Hepatic stellate cell (primary cell): ENCODE data around the gene SLC2A4RG.
A peak's percentile ranks its signal among the peaks of the same experiment; 100 is the strongest.
"Not testable (repeated sequence)": the region's sequence is repeated elsewhere in the genome, so short reads cannot be mapped to it uniquely, and the experiment has no call there.

ENCODE experiments used
- DNase-seq: peaks from one replicate; pipeline ENCODE4 v3.0.0; 2011; ENCODE audit warnings: low spot score

The SLC2A4RG gene

DNA sequence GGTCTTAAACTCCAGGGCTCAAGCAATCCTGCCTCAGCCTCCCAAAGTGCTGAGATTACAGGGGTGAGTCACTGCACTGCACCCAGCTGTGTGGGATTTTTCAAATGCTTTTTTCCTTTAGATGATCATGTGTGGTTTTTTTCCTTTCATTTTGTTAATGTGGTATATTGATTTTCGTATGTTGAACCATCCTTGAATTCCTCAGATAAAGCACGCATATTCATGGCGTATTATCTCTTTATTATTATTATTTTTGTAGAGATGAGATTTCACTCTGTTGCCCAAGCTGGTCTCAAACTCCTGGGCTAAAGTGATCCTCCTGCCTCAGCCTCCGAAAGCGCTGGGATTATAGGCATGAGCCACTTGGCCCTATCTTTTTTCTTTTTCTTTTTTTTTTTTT, 24.7 kb upstream of the SLC2A4RG start:
- no peak for DNase-seq

DNA sequence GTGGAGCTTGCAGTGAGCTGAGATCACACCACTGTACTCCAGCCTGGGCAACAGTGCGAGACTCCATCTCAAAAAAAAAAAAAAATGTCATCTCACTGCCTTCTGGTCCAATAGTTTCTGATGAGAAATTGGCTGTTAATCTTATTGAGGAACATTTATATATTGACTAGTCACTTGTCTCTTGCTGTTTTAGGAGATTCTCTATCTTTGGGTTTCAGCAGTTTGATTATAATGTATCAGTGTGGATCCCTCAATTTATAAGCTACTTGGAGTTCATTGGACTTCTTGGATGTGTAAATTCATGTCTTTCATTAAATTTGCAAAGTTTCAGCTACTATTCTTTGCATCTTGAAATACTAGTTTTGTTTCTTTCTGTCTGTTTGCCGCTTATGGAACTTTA, 20.6 kb upstream of the SLC2A4RG start:
- DNase-seq: no peak

DNA sequence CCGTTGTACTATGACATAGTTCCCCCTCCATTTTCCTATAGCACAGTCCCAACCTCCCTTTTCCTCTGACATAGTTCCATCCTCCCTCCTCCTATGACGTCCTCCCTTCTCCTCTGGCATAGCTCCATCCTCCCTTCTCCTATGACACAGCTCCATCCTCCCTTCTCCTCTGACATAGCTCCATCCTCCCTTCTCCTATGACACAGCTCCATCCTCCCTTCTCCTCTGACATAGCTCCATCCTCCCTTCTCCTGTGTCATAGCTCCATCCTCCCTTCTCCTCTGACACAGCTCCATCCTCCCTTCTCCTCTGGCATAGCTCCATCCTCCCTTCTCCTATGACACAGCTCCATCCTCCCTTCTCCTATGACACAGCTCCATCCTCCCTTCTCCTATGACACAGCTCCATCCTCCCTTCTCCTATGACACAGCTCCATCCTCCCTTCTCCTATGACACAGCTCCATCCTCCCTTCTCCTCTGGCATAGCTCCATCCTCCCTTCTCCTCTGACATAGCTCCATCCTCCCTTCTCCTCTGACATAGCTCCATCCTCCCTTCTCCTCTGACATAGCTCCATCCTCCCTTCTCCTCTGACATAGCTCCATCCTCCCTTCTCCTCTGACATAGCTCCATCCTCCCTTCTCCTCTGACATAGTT, 16.5 kb upstream of the SLC2A4RG start:
- not testable (repeated sequence) for DNase-seq

DNA sequence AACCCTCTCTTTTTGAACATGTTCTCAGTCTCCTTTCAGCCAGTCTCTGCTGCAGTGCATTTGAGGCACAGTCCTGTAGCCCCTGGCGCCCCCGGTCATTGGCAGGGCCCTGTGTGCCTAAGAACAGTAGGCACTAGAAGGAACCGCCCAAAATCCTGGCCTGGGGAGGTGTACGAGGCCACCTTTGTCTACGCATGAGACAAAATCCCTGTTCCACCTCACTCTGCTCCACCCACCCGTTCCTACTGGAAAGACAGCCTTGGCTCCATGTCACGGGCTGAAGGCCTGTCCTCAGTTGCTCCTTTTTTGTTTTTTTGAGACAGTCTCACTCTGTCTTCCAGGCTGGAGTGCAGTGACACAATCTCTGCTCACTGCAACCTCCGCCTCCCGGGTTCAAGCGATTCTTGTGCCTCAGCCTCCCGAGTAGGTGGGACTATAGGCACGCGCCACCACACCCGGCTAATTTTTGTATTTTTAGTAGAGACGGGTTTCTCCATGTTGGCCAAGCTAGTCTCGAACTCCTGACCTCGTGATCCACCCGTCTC, 9.3 kb upstream of the SLC2A4RG start:
- DNase-seq: not testable (repeated sequence)

DNA sequence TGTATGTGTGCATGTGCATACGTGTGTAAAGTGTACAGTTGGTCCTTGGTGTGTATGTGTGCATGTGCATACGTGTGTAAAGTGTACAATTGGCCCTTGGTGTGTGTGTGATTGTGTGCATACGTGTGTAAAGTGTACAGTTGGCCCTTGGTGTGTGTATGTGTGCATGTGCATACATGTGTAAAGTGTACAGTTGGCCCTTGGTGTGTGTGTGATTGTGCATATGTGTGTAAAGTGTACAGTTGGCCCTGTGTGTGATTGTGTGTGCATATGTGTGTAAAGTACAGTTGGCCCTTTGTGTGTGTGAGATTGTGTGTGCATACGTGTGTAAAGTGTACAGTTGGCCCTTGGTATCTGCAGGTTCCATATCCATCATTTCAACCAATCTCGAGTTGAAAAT, 8.2 kb upstream of the SLC2A4RG start:
- DNase-seq: no peak

DNA sequence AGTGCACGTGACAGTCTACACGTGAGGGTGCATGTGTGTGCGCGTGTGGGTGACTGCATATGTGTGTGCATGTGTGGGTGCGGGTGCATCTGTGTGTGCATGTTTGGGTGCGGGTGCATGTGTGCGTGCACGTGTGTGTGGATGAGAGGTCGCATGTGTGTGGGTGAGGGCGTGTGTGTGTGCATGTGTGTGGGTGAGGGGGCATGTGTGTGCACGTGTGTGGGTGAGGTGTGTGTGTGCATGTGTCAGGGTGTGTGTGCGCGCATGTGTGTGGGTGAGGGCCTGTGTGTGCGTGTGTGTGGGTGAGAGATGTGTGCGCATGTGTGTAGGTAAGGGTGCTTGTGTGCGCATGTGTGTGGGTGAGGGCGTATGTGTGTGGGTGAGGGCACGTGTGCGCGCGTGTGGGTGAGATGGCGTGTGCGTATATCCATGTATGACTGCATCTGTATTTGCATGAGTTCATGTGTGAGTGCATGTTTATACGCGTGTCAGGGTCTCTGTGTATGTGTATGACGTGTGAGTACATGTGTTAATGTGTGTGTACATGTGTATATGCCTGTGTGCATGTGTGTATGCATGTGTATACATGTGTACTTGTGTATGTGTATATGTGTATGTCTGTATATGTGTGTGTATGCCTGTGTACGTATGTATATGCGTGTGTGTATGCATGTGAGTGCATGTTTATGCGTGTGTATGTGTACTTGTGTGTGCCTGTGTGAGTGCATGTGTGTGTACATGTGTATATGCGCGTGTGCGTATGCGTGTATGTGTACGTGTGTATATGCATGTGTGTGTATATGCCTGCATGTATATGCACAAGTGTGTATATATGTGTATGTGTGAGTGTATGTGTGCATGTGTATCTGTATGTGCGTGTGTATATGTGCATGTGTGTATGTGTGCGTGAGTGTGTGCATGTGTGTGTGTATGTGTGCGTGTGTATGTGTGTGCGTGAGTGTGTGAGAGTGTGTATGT, 7.2 kb upstream of the SLC2A4RG start:
- DNase-seq: no peak

DNA sequence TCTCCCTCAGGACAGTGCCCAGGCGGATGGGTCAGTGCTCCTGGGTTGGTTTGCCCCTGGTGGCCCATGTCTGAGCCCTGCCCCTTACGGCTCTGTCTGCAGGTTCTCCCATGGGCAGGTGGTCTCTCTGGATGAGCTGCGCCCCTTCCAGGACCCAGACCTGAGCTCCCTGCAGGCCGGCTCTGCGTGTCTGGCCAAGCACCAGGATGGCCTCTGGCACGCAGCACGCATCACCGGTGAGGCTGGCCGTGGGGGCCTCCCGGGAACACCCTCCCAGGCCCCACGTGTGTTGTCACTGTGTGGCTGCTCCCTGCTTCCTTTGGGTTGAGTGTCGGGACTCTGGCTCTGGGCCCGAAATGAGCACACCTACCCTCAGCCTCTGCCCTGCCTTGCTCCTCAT, 6.5 kb upstream of the SLC2A4RG start:
- no peak for DNase-seq

DNA sequence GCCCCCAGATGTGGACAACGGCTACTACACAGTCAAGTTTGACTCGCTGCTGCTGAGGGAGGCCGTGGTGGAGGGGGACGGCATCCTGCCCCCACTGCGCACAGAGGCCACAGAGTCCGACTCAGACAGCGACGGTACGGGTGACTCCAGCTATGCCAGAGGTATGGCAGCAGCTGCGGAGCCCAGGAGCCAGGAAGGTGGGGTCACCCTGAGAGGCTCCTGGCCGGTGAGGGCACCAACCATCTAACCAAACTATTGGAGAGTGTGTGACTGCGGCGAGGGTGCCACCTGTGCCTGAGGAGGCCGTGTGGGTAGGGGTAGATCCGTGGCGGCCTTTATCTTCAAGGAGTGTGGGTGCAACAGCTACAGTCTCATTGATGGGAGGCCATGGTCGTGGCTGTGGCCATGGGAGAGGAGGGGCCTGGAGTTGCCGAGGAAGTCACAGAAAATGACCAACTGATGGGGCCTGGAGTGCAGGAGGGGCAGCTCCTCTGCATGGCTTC, 5.9 kb upstream of the SLC2A4RG start:
- no peak for DNase-seq

DNA sequence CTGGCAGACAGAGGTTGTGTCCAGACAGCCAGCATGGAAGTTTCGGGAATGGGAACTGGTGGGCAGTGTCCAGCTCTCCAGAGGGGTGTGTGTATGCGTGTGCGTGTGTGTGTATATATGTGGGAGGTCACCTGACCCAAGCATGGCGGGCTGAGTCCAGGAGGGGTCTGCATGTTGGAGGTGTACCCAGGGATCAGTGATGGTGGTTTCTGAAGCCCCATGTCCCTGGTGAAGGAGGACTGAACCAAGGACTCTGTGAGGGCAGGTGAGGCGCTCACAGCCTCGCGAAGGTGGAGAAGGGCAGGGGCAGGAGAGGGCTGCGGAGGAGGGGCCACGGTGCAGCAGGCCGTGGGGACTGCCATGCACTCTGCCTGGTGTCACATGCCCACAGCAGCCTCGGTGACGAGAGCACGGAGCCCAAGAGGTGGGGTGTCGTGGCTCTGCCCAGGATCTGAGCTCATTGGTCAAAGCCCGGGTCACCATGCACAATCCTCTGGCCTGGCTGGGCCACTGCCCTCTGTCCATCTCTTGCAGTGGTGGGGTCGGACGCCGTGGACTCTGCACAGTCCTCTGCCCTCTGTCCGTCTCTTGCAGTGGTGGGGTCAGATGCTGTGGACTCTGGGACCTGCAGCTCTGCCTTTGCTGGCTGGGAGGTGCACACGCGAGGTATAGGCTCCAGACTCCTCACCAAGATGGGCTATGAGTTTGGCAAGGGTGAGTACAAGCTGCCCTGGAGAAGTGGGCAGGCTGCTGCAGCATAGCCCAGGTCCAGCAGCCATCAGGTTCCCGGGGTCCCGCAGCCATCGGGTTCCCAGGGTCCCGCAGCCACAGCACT, 5.2 kb upstream of the SLC2A4RG start:
- DNase-seq: no peak

DNA sequence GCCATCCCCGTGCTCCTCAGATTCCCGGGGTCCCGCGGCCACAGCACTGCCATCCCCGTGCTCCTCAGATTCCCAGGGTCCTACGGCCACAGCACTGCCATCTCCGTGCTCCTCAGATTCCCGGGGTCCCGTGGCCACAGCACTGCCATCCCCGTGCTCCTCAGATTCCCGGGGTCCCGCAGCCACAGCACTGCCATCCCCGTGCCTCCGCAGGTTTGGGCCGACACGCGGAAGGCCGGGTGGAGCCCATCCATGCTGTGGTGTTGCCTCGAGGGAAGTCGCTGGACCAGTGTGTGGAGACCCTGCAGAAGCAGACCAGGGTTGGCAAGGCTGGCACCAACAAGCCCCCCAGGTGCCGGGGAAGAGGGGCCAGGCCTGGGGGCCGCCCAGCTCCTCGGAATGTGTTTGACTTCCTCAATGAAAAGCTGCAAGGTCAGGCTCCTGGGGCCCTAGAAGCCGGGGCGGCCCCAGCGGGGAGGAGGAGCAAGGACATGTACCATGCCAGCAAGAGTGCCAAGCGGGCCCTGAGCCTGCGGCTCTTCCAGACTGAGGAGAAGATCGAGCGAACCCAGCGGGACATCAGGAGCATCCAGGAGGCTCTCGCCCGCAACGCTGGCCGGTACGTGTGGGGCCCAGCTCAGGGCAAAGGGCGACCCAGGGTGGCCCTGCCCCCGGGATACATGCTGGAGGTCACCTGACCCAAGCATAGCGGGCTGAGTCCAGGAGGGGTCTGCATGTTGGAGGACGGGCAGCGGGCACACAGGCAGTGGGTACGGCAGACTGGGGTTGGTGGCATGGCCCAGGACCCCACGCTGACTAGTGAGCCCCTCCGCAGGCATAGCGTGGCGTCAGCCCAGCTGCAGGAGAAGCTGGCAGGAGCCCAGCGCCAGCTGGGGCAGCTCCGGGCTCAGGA, 4.4 kb upstream of the SLC2A4RG start:
- DNase-seq: no peak

DNA sequence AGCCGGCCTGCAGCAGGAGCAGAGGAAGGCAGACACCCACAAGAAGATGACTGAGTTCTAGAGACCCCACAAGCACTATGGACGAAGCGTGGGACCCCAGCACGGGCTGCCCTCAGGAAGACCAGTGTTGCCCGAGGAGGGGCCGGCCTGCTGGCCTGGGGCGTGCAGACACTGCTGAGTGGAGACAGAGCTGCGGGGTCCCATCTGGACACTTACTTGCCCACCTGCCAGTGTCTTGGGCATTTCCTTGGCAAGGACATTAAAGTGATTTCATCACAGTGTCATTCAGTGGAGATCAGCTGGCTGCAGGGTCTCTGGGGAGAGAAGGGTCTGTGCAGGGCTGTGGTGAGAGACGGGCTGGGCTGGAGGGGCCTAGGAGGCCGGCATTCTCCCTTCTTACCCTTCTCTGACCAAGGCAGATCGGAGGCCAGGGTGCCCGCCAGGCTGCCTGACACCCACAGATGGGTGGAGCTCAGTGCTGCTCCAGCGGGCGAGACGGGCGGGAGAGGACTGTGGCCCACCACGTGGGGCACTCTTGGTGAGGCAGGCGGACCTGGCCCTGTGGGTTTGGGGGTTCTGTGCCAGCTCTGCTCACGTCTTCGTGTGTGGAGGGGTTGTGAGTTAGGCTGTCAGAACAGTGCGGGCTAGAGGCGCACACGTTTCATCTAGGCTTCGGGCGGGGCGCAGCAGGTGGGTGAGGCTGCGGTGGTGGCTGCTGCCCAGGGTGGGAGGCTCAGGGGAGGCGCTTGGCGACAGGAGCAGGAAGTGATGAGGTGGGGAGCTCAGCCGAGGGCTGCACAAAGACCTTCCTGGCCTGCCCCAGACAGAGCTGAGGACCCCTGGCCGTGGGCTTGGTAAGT, 3.5 kb upstream of the SLC2A4RG start, which contains the start of gene LIME1:
Gene LIME1 (plus strand): TSS at position 806 of the 860 bp plus-strand sequence. CDS start 886 bp downstream, outside the sequence.
- no peak for DNase-seq

DNA sequence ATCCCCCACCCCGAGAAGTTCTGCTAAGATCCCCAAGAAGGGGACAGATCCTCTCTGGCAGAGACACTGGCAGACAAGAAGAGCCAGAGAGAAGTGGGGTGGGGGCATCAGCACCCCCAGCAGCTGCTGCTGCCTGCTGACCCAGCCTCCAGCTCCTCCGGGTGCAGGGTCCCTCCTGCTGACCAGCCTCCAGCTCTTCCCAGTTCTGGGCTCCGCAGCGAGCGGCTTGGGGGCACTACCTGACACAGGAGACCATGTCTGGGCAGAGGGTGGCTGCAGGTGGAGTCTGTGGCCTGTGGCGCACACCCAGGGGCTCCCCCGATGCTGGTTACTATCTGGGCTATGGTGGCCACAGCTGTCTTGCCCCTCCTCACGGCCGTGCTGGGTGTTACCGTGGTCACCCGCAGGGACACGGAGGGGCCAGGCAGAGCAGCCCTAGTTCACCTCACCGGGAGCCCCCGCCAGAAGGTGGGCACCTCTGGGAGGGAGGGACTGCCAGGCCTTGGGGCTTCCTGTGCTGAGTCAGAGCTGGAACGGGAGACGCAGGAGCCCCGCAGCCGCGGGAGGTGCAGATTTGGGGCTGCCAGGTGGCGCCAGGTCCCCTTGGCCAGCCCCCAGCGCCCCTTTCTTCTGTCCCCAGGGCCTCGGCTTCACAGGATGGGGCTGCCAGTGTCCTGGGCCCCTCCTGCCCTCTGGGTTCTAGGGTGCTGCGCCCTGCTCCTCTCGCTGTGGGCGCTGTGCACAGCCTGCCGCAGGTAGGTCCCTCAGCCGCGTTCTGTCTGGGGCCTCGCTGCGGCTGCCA, 2.5 kb upstream of the SLC2A4RG start:
- DNase-seq: no peak

DNA sequence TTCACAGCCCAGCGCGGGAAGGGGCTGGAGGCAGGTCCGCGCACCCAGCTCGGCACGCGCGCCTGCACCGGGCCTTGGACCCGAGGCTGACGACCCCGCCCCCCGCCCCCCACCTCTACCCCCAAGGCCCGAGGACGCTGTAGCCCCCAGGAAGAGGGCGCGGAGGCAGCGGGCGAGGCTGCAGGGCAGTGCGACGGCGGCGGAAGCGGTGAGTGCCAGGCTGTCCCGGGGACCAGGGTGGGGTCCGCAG, 2.0 kb upstream of the SLC2A4RG start:
- DNase-seq: no peak

DNA sequence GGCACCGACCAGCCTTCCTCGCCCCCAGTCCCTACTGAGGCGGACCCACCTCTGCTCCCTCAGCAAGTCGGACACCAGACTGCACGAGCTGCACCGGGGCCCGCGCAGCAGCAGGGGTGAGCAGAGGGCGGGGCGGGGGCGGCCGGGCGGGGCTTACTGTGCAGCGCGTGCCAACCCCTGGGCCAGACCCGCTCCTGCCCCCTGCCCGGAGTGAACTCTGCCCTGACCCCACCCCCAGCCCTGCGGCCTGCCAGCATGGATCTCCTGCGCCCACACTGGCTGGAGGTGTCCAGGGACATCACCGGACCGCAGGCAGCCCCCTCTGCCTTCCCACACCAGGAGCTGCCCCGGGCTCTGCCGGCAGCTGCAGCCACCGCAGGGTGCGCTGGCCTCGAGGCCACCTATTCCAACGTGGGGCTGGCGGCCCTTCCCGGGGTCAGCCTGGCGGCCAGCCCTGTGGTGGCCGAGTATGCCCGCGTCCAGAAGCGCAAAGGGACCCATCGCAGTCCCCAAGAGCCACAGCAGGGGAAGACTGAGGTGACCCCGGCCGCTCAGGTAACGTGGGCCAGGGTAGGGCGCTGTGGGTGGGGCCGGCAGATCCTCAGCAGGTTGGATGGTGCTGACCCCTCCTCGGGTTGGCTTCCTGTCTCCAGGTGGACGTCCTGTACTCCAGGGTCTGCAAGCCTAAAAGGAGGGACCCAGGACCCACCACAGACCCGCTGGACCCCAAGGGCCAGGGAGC, 1.5 kb upstream of the SLC2A4RG start:
- DNase-seq: no peak

DNA sequence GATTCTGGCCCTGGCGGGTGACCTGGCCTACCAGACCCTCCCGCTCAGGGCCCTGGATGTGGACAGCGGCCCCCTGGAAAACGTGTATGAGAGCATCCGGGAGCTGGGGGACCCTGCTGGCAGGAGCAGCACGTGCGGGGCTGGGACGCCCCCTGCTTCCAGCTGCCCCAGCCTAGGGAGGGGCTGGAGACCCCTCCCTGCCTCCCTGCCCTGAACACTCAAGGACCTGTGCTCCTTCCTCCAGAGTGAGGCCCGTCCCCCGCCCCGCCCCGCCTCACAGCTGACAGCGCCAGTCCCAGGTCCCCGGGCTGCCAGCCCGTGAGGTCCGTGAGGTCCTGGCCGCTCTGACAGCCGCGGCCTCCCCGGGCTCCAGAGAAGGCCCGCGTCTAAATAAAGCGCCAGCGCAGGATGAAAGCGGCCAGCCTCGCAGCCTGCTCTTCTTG, 868 bp upstream of the SLC2A4RG start:
- DNase-seq: peak; percentile 40

DNA sequence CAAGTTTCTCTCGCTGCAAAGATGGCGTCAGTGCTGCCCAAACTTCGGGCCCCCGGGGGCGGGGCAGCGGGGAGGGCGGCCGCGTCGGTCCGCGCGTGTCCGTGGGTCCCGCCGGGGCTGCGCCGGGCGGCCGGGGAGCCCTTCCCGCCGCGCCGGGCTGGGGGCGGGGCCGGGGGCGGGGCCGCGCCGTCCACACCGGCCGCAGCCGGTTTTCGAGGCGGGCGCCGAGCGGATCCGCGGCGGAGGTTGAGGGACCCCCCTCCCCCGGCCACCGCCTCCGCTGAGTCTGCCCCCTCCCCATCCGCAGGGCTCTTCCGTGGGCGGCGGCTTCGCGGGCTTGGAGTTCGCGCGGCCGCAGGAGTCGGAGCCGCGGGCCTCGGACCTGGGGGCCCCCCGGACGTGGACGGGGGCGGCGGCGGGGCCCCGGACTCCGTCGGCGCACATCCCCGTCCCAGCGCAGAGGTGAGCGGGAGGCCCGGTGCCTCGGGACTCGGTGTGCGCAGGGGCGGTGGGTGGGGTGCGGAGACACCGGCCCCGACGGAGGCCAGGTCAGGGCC, 572 bp downstream of the SLC2A4RG start:
- peak; percentile 77 for DNase-seq

DNA sequence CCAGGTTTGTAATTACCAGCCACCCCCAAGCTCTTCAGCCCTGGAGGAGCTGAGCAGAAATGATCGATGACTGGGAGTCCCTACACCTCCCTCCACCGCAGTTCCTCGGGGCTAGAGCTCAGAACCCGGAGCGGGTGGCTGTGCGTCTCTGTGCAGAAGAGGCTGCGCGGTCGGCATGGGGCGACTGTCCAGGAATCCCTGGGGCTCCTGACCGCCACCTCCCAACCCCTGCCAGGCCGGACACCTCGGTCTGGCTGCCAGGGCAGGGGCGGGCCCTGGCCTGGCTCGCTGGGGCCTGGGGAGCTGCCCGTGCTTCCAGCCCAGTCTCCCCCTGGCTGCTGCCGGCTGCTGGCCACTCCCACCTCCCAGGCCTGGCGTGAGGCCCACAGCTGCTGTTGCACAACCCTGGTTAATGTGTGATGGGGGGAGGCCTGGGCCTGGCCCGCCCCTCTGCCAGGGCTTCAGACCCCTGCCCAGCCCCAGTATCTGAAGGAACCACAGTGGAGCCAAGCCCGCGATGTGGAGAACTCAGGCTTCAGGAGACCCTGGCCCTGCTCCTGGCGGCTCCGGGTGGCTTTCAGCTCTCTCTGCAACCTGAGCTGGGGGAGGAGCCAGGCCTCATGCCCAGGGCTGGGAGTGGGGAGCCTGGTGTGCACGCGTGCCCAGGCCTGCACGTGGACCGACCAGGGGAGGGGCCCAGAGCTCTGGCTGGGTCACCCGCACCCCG, 1.2 kb downstream of the SLC2A4RG start:
- DNase-seq: peak; percentile 98

DNA sequence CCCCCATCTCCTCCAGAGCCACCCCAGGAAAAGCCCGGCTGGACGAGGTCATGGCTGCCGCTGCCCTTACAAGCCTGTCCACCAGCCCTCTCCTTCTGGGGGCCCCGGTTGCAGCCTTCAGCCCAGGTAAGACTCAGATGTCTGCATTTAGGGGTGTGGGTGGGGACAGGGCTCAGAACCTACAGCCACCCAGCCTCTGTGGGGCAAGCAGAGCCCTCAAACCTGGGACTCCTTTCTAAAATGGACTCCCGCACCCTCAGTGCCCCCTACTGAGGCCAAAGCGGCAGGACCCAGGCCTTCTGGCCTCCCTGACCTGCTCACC, 1.7 kb downstream of the SLC2A4RG start:
- DNase-seq: no peak
